ENCODE data around the gene COL8A2.

The COL8A2 gene

GRCh38 chr1:36089393-36090121 is 35.5 kb downstream of the COL8A2 start:
- no peak for DNase-seq (ENCODE audit: low read depth)

DNA sequence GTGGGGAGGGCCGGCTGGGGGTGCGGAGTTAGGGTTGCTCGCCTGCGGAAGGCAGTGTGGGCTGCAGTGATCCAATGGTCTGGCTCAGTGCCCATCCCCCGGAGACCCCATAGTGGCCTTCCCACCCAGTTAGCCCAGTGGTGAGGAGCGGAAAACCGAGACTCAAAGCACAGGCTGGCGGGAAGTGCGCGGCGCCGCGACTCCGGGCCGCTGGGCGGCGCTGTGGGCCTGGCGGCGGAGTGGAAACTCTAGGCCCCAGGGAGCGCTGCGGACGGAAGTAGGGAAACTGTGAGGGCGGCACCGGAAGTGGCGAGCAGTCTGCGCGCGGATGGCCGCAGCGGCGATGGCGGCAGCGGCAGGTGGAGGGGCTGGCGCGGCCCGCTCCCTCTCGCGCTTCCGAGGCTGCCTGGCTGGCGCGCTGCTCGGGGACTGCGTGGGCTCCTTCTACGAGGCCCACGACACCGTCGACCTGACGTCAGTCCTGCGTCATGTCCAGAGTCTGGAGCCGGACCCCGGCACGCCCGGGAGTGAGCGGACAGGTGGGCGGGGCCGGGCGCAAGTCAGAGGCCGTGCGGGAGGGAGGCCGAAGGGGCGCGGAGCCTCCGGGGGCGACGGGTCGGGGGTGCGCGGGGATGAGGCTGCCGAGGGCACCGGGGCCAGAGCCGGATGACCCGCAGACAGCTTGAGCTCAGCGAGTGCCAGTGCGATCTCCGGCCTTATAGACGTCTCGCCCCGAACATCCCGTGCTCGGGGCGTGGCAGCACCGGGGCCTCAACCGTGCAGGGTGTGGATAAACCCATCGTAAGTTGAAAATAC is 36.2 kb downstream of the COL8A2 start, which contains the start of gene ADPRS:
Gene ADPRS (plus strand): TSS at position 316 of the 816 bp plus-strand sequence. CDS start 13 bp downstream, at position 329.
- DNase-seq (ENCODE audit: low read depth) = peak; percentile 91

DNA sequence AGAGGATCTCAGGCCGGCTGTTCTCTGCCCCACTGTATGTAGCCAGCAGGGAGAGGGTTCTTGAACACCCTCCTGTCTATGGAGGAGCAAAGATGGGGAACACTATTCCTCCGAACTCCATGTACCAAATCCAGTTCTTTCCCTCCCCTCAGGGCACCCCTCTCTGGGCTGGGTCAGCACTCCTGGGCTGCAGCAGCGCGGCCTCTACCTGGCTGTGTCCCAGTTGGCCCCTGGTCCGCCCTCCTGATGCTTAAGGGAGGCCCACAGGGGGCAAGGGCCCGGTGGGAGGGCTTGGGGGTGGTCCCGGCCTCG is 36.8 kb downstream of the COL8A2 start:
- no peak for DNase-seq (ENCODE audit: low read depth)

DNA sequence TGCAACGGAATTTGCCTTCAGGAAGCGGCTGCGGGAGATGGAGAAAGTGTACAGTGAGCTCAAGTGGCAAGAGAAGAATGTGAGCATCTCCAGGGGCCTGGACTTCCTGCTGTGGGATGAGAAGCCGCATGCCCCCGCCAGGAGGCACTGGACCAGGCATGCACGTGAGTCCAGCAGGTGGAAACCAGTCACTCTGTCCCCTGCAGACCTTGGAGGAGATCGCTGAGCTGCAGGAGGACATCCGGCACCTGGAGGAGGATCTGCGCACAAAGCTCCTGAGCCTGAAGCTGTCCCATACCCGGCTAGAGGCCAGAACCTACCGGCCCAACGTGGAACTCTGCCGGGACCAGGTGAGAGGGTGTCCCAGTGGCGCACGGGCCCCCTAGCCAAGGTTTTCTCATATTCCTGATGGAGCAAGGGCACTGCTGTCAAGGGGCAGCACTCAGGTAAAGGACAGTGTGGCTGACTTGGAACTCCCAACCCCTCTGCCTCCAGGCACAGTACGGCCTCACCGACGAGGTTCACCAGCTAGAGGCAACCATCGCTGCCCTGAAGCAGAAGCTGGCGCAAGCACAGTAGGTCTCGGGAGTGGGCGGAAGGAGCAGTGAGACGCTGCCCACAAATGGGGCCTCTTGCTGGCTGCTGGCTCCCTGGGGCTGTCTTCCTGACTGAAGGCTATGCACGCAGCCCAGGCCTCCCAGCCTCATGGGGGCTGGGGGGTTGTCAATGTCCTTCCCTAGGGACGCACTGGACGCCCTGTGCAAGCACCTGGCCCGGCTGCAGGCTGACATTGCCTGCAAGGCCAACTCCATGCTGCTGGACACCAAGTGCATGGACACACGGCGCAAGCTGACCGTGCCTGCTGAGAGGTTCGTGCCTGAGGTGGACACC is 37.5 kb downstream of the COL8A2 start:
- no peak for DNase-seq (ENCODE audit: low read depth)

DNA sequence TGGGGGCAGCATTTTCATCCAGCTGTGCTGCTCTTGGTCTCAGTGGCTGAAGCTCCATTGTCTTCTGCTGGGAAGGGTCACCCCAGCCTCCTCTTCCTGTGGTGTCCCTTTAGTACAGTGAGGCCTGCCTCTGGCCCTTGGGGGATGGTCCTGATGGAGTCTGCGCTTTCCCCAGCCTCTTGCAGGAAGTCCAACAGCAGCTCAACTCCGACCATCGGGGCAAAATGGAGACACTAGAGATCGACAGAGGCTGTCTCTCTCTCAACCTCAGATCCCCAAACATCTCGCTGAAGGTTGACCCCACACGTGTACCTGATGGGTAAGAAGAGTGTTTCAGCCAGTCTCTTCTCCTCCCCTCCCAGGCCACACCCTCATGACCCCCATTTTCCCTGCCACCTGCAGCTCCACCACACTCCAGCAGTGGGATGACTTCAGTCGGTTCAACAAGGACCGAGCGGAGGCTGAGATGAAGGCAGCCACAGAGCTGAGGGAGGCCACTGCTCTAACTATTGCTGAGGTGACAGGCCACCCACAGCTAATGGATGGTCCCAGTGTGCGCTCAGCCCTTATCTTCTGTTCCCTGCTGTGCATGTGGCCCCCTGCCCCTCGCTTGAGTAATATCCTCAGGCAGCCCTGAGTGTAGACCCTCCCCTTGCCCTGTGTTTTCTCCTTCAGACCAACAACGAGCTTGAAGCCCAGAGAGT is 38.3 kb downstream of the COL8A2 start:
- DNase-seq (ENCODE audit: low read depth) = no peak

DNA sequence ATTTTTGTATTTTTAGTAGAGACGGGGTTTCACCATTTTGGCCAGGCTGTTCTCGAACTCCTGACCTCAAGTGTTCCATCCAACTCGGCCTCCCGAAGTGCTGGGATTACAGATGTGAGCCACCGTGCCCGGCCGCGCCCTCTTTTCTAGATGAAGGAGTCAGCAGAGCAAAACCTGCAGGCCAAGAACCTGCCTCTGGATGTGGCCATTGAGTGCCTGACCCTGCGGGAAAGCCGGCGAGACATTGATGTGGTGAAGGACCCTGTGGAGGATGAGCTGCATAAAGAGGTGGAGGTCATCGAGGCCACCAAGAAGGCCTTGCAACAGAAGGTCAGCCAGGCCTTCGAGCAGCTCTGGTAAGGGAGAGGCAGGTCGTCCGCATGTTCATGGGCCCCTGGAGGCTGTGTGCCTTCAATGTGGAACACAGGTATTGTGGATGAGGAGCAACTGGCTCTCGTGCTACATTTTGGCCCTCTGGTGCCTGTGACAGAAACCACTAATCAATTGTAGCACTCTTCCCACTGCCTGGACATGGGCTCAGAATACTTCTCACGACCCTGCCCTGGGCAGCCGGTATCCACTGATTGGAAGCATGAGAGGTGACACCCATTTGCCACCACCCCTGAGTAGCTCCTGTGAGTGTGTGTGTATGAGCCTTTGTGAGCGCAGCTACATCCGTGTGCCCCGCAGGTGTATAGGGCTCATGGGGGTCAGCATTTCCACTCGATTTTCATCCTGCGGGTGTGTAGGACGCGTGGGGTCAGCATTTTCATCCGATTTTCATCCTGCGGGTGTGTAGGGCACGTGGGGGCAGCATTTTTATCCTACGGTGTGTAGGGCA is 39.1 kb downstream of the COL8A2 start:
- DNase-seq (ENCODE audit: low read depth) = no peak

GRCh38 chr1:36085126-36085525 is 39.9 kb downstream of the COL8A2 start:
- no peak for DNase-seq (ENCODE audit: low read depth)

GRCh38 chr1:36084497-36085115 is 40.4 kb downstream of the COL8A2 start:
- DNase-seq (ENCODE audit: low read depth) = no peak

DNA sequence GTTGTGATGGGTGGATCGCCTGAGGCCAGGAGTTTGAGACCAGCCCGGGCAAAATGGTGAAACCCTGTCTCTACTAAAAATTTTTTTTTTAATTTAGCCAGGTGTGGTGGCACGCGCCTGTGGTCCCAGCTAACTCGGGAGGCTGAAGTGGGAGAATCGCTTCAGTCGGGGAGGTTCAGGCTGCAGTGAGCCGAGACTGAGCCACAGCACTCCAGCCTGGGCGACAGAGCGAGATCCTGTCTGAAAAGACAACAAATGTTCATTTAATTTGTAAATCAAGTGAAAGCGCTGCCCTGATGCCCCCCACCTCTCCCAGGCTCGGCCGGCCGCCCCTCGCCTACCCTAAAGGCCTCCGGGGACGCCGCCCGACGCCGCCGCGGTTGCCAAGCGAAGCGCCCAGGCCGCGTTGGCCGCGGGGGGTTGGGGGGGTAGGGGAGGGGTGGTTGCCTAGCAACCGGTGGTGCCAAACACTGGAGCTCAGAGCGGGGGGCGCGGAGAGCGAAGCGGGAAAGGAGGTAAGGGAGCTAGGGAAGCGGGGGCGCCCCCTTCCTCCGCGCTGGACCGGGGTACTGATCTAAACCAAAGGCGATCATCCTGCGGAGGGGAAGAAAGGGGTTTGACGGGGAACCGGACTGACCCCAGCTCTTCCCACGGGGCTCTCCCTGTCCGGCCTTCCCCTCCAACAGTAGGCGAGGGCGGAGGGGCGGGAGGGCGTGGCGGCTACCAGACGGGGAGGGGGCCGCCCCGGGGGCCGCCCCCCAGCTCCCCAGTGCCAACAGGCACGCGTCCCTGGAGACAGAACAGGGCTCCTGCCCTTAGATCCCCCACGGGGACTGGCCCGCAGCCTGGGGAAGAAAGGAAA is 41.2 kb downstream of the COL8A2 start, which contains the start of gene TEKT2:
Gene TEKT2 (plus strand): TSS at position 460 of the 862 bp plus-strand sequence. CDS start 828 bp downstream, outside the sequence.
- DNase-seq (ENCODE audit: low read depth) = no peak

DNA sequence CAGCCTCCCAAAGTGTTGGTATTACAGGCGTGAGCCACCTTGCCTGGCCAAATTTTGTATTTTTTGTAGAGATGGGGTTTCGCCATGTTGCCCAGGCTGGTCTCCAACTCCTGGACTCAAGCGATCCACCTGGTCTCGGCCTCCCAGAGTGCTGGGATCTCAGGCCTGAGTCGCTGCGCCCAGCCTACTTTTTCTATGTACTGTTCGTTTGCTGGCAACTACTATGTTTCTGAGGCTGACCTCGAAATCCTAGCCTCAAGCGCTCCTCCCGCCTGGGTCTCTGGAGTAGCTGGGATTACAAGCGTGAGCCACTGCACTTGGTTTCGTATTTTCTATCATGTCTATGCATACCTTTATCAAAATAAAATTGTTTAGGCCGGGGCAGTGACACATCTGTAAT is 41.8 kb downstream of the COL8A2 start:
- DNase-seq (ENCODE audit: low read depth) = no peak

- no peak for DNase-seq (ENCODE audit: low read depth)
Measured at GRCh38 chr1:36081926-36082485, 43.0 kb downstream of the COL8A2 start.

GRCh38 chr1:36080801-36081200 is 44.2 kb downstream of the COL8A2 start:
- no peak for DNase-seq (ENCODE audit: low read depth)

GRCh38 chr1:36080236-36080635 is 44.8 kb downstream of the COL8A2 start:
- no peak for DNase-seq (ENCODE audit: low read depth)

DNA sequence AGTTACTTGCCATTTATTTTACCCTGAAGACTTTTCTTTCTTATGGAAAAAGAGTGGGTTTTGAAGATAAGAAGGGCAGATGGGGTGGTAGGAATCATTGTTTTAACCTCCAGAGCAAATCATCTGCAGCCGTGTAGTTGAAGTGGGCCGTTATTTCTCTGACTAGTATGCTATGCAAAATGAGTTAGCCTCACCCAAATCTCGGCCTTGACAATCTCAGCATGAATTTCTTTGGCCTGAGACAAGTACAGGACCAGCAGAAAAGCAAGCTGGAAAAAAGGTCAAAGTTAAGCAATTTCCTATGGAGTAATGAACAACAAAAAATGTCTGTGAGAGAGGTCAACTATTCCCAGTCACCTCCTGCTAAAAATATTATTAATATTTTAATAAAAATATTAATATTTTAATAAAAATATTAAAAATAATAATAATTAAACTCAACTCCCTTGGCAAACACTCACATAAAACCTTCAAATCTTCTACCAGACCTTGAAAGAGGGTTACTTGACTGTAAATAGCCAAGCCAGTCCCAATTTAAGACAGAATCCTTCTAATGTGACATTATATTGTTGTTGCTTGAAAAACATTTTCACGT is 47.9 kb downstream of the COL8A2 start:
- no peak for DNase-seq (ENCODE audit: low read depth)

DNA sequence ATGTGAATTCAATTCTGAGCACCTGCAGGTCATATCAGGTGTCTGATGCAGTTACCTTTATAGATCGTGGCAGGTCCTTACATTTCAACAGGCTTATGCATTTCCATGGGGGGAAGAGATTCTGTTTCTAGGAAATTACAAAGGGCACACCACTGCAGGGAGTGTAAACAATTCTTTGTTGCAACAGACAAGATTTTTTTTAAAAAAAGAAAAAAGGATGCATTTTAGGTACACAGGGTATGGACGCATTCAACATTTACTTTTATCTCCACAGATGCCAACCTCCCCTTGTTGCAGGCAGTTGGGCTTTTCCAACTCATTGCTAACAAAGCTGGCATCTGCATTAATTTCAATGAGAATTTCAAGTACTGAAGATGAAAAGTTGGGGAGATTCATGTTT is 54.7 kb downstream of the COL8A2 start:
- no peak for DNase-seq (ENCODE audit: low read depth)

DNA sequence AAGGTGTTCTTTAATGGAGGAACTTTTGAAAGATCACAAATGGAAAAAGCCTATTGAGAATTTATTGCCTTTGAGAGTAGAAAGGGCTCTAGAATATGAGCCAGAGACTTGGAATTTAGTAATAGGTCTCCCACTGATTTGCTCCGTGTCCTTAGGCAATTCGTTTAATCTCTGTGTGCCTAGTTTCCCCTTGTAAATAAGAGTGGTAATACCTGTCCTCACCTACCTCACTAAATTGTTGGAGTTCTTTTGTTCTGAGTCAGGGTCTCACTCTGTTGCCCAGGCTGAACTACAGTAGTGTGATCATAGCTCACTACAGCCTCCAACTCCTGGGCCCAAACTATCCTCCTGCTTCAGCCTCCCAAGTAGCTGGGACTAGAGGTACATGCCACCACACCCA is 56.2 kb downstream of the COL8A2 start:
- DNase-seq (ENCODE audit: low read depth) = no peak

- DNase-seq (ENCODE audit: low read depth) = no peak
Measured at GRCh38 chr1:36067871-36068270, 57.2 kb downstream of the COL8A2 start.

DNA sequence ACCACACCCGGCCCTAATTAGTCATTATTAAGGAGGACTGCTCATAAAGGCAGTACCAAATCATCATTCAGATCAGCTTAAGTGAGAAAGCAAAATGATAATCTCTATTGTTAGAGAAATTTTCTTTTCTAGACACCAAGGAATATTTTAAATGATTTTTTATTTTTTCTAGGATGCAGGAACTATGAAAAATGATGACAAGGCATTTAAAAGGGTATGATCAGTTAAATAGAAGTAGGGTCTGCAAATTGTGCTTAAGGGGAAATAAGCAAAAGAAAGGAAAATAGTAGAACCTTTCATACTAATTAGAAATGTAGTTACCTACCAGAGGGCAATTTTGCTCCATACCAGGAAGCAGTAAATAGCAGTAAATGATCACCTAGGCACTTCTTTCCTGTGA is 62.7 kb downstream of the COL8A2 start:
- DNase-seq (ENCODE audit: low read depth) = no peak

GRCh38 chr1:36055706-36056105 is 69.3 kb downstream of the COL8A2 start:
- DNase-seq (ENCODE audit: low read depth) = no peak

All from activated T-cell treated with anti-CD3 and anti-CD28 coated beads for 48 hours (primary cell).